Measurements from ENCODE around the gene LENG1. TPM values are rescaled to one million over a fixed set of nuclear protein-coding genes. Genes with fewer than 3 reads are reported as not detected.

Gene LENG1
- total RNA-seq, 1 donor from 2014 or later, result 2.7 TPM

- Mint-ChIP-seq H3K27me3 (ENCODE audit: insufficient read depth, low read depth) (peaks cover 6% of the 10 kb centered on the region), H3K36me3 (peaks cover 18% of the 10 kb centered on the region), H3K9me3 (no peaks in the 10 kb centered on the region), H3K27ac (no peak overlapping the region), H3K4me3 (no peak overlapping the region), H3K4me1 (no peaks in the 10 kb centered on the region)
- H4K20me1 ChIP-seq (ENCODE audit: low read depth), result no peaks in the 10 kb centered on the region
- H2AFZ ChIP-seq (replicated peaks), result no peak overlapping the region
- H3K9ac ChIP-seq, result no peak overlapping the region
- TF ChIP-seq EZH2phosphoT487 (IDR thresholded peaks at IDR 0.05) (no peak), CTCF (IDR thresholded peaks at IDR 0.05) (no peak), EZH2 (IDR thresholded peaks at IDR 0.05) (no peak)
- no peaks in the 10 kb centered on the region for H3F3A ChIP-seq (ENCODE audit: low read depth)
- no peaks in the 10 kb centered on the region for H3K9me3 ChIP-seq (ENCODE audit: low read depth)
- H3K4me3 ChIP-seq, result no peak overlapping the region
- H3K27ac ChIP-seq, result no peak overlapping the region
- no peak overlapping the region for H3K4me2 ChIP-seq
- no peaks in the 10 kb centered on the region for H3K27me3 ChIP-seq
- no peaks in the 10 kb centered on the region for H3K36me3 ChIP-seq
- no peaks in the 10 kb centered on the region for H3K79me2 ChIP-seq (ENCODE audit: low read depth)
- no peaks in the 10 kb centered on the region for H3K4me1 ChIP-seq
- DNase-seq (ENCODE audit: low spot score), result no peak
Observed at GRCh38 chr19:54125713-54126112, 33.8 kb downstream of the LENG1 start.

GRCh38 chr19:54124393-54124792 is 35.1 kb downstream of the LENG1 start:
- H2AFZ ChIP-seq (replicated peaks), result no peak overlapping the region
- no peak overlapping the region for H3K4me3 Mint-ChIP-seq
- H3K27ac ChIP-seq, result no peak overlapping the region
- no peaks in the 10 kb centered on the region for H3K4me1 Mint-ChIP-seq
- H3K79me2 ChIP-seq (ENCODE audit: low read depth), result no peaks in the 10 kb centered on the region
- H3K36me3 Mint-ChIP-seq, result peaks cover 22% of the 10 kb centered on the region
- H4K20me1 ChIP-seq (ENCODE audit: low read depth), result no peaks in the 10 kb centered on the region
- no peak overlapping the region for H3K9ac ChIP-seq
- no peaks in the 10 kb centered on the region for H3K9me3 Mint-ChIP-seq
- no peak for DNase-seq (ENCODE audit: low spot score)
- no peak overlapping the region for H3K4me2 ChIP-seq
- no peaks in the 10 kb centered on the region for H3K36me3 ChIP-seq
- H3K27ac Mint-ChIP-seq, result no peak overlapping the region
- no peaks in the 10 kb centered on the region for H3K9me3 ChIP-seq (ENCODE audit: low read depth)
- no peaks in the 10 kb centered on the region for H3K4me1 ChIP-seq
- no peaks in the 10 kb centered on the region for H3F3A ChIP-seq (ENCODE audit: low read depth)
- no peak overlapping the region for H3K4me3 ChIP-seq
- H3K27me3 ChIP-seq, result no peaks in the 10 kb centered on the region
- peaks cover 6% of the 10 kb centered on the region for H3K27me3 Mint-ChIP-seq (ENCODE audit: insufficient read depth, low read depth)
- TF ChIP-seq EZH2phosphoT487 (IDR thresholded peaks at IDR 0.05), result no peak
- no peak for TF ChIP-seq CTCF (IDR thresholded peaks at IDR 0.05)
- no peak for TF ChIP-seq EZH2 (IDR thresholded peaks at IDR 0.05)

GRCh38 chr19:54123682-54124081 is 35.8 kb downstream of the LENG1 start:
- H3K79me2 ChIP-seq (ENCODE audit: low read depth), result no peaks in the 10 kb centered on the region
- H3K27ac ChIP-seq, result no peak overlapping the region
- Mint-ChIP-seq H3K36me3 (peaks cover 23% of the 10 kb centered on the region), H3K4me1 (no peaks in the 10 kb centered on the region), H3K4me3 (no peak overlapping the region), H3K9me3 (no peaks in the 10 kb centered on the region), H3K27ac (no peak overlapping the region), H3K27me3 (ENCODE audit: insufficient read depth, low read depth) (peaks cover 3% of the 10 kb centered on the region)
- no peaks in the 10 kb centered on the region for H3K4me1 ChIP-seq
- no peak overlapping the region for H3K4me2 ChIP-seq
- no peaks in the 10 kb centered on the region for H3K36me3 ChIP-seq
- no peaks in the 10 kb centered on the region for H4K20me1 ChIP-seq (ENCODE audit: low read depth)
- no peak overlapping the region for H3K4me3 ChIP-seq
- no peak for DNase-seq (ENCODE audit: low spot score)
- no peaks in the 10 kb centered on the region for H3F3A ChIP-seq (ENCODE audit: low read depth)
- no peak overlapping the region for H2AFZ ChIP-seq (replicated peaks)
- H3K9me3 ChIP-seq (ENCODE audit: low read depth), result no peaks in the 10 kb centered on the region
- TF ChIP-seq CTCF (IDR thresholded peaks at IDR 0.05) (no peak), EZH2phosphoT487 (IDR thresholded peaks at IDR 0.05) (no peak), EZH2 (IDR thresholded peaks at IDR 0.05) (no peak)
- no peaks in the 10 kb centered on the region for H3K27me3 ChIP-seq
- H3K9ac ChIP-seq, result no peak overlapping the region
